ENCODE results near the gene INHA.

INHA gene

DNA sequence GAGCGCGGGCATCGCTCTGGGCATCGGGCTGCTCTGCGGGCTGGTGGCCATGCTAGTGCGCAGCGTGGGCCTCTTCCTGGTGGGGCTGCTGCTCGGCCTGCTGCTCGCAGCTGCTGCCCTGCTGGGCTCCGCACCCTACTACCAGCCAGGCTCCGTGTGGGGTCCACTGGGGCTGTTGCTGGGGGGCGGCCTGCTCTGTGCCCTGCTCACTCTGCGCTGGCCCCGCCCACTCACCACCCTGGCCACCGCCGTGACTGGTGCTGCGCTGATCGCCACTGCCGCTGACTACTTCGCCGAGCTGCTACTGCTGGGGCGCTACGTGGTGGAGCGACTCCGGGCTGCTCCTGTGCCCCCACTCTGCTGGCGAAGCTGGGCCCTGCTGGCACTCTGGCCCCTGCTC is 24.5 kb upstream of the INHA start:
- Histone ChIP-seq H3K27me3 (ENCODE audit: control insufficient read depth, insufficient read depth, low read length) (no peaks in the 10 kb centered on the region), H3K4me3 (ENCODE audit: low read depth, low read length) (no peak overlapping the region), H3K9ac (no peak overlapping the region), H3K79me2 (peaks cover 3% of the 10 kb centered on the region), H2AFZ (no peak overlapping the region), H3K27ac (no peak overlapping the region), H3K36me3 (ENCODE audit: control insufficient read depth, insufficient read depth, low read length) (no peaks in the 10 kb centered on the region), H3K4me1 (peaks cover 15% of the 10 kb centered on the region), H3K9me3 (ENCODE audit: control insufficient read depth, low read length) (no peaks in the 10 kb centered on the region), H3K4me2 (ENCODE audit: low read length) (no peak overlapping the region)
- TF ChIP-seq, protein P1, sequence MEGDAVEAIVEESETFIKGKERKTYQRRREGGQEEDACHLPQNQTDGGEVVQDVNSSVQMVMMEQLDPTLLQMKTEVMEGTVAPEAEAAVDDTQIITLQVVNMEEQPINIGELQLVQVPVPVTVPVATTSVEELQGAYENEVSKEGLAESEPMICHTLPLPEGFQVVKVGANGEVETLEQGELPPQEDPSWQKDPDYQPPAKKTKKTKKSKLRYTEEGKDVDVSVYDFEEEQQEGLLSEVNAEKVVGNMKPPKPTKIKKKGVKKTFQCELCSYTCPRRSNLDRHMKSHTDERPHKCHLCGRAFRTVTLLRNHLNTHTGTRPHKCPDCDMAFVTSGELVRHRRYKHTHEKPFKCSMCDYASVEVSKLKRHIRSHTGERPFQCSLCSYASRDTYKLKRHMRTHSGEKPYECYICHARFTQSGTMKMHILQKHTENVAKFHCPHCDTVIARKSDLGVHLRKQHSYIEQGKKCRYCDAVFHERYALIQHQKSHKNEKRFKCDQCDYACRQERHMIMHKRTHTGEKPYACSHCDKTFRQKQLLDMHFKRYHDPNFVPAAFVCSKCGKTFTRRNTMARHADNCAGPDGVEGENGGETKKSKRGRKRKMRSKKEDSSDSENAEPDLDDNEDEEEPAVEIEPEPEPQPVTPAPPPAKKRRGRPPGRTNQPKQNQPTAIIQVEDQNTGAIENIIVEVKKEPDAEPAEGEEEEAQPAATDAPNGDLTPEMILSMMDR (IDR thresholded peaks at IDR 0.05): no peak

DNA sequence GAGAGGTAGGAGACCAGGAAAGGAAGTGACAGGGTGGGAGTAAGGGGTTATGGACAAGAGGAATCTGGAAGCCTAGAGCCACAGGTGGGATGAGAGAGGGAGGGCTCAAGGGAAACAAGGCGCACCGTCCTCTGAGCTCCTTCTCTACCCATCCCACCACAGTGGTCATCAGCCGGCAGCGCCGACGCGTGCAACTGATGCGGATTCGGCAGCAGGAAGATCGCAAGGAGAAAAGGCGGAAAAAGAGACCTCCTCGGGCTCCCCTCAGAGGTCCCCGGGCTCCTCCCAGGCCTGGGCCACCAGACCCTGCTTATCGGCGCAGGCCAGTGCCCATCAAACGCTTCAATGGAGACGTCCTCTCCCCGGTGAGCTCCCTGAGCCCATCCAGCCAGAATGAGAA is 23.1 kb upstream of the INHA start:
- Histone ChIP-seq H3K9ac (no peak overlapping the region), H3K4me3 (ENCODE audit: low read depth, low read length) (no peak overlapping the region), H3K4me1 (peaks cover 15% of the 10 kb centered on the region), H3K36me3 (ENCODE audit: control insufficient read depth, insufficient read depth, low read length) (no peaks in the 10 kb centered on the region), H3K4me2 (ENCODE audit: low read length) (no peak overlapping the region), H3K27ac (no peak overlapping the region), H3K79me2 (peaks cover 3% of the 10 kb centered on the region), H3K27me3 (ENCODE audit: control insufficient read depth, insufficient read depth, low read length) (peaks cover 4% of the 10 kb centered on the region), H2AFZ (no peak overlapping the region), H3K9me3 (ENCODE audit: control insufficient read depth, low read length) (no peaks in the 10 kb centered on the region)
- TF ChIP-seq, protein P1 (IDR thresholded peaks at IDR 0.05): no peak

DNA sequence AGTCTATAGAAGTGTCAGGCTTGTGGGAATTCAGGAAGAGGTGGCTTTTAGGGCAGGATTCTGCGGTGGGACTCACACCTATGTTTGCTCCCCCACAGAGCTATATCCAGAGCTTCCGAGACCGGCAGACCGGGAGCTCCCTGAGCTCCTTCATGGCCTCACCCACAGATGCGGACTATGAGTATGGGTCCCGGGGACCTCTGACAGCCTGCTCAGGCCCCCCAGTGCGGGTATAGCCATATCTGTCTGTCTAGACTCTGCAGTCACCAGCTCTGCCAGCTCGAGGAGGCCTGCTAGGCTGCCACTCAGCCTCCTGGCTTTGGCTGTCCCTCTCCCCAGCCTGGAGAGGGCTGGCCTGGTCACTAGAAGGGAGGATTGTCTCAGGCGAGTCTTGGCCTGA is 22.5 kb upstream of the INHA start:
- H3K27me3 ChIP-seq (ENCODE audit: control insufficient read depth, insufficient read depth, low read length): peaks cover 4% of the 10 kb centered on the region
- no peak overlapping the region for H2AFZ ChIP-seq
- H3K79me2 ChIP-seq: no peaks in the 10 kb centered on the region
- H3K4me1 ChIP-seq: peaks cover 12% of the 10 kb centered on the region
- H3K4me2 ChIP-seq (ENCODE audit: low read length): no peak overlapping the region
- TF ChIP-seq, protein P1 (IDR thresholded peaks at IDR 0.05): no peak
- no peak overlapping the region for H3K27ac ChIP-seq
- no peaks in the 10 kb centered on the region for H3K36me3 ChIP-seq (ENCODE audit: control insufficient read depth, insufficient read depth, low read length)
- H3K9me3 ChIP-seq (ENCODE audit: control insufficient read depth, low read length): no peaks in the 10 kb centered on the region
- H3K4me3 ChIP-seq (ENCODE audit: low read depth, low read length): no peak overlapping the region
- H3K9ac ChIP-seq: no peak overlapping the region

DNA sequence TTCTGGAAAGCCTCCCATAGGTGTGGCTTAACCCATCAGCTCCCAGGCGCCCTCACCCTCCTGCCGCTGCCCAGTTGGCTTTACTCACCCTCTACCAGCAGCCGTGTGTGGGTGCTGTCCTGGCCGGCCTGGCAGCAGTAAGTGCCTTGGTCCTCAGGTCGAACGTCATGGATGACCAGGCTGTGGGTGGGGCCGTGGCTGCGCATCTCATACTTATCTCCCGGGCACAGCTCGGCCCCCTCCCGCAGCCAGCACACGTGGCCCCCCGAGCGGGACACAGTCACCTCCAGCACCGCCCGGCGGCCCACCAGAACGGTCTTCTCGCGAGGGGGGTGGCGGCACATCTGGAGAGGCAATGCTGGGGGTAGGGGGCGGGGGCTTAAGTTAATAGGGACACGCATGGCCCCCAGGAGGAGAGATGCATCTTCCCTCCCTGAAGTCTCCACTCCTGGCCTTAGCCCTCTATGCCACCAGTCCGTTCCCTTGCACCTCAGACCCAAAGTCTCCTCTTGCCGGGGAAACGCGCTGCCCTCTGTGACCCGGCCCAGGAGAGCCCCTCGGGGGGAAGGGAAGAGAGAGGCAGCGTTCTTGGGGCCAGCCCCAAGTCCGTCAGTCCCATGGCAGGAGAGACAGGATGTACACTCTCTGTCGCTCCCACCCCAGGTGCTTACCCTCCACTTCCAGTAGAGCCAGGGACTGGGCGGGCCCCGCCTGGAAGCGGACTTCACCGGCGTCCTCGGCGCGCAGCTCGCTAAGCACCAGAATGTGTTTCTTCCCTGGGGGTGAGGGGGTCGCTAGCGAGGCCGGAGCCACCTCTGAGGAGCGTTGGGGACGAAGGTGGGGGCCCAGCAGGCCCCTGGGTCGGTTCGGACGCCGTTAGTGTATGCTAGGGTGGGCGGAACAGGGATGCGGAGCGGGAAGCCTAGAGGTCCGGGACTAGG is 20.4 kb upstream of the INHA start:
- H2AFZ ChIP-seq: peak overlapping the region; percentile 80
- TF ChIP-seq, protein P1 (IDR thresholded peaks at IDR 0.05): no peak
- H3K4me2 ChIP-seq (ENCODE audit: low read length): peak overlapping the region; percentile 74
- H3K36me3 ChIP-seq (ENCODE audit: control insufficient read depth, insufficient read depth, low read length): no peaks in the 10 kb centered on the region
- H3K4me3 ChIP-seq (ENCODE audit: low read depth, low read length): peak overlapping the region; percentile 59
- no peak overlapping the region for H3K9ac ChIP-seq
- no peak overlapping the region for H3K27ac ChIP-seq
- peaks cover 3% of the 10 kb centered on the region for H3K4me1 ChIP-seq
- H3K27me3 ChIP-seq (ENCODE audit: control insufficient read depth, insufficient read depth, low read length): peaks cover 4% of the 10 kb centered on the region
- no peaks in the 10 kb centered on the region for H3K79me2 ChIP-seq
- no peaks in the 10 kb centered on the region for H3K9me3 ChIP-seq (ENCODE audit: control insufficient read depth, low read length)

All from parathyroid adenoma (tissue), 2 donors.